B cell (primary cell): ENCODE data around the gene RBM38. TPM values are rescaled to one million over a fixed set of nuclear protein-coding genes. Genes with fewer than 3 reads are reported as not detected.
"Not testable (repeated sequence)": the region's sequence is repeated elsewhere in the genome, so short reads cannot be mapped to it uniquely, and the experiment has no call there.

Experiments
- ATAC-seq: fragments of 200-7000 bp; cut with Tn5 transposase; one replicate; pipeline ENCODE4 v1.10.0; 2021; ENCODE audit warnings: low read depth, mild to moderate bottlenecking, moderate number of reproducible peaks, moderate library complexity
- CTCF ChIA-PET: fragments of 350-600 bp; sonication (Branson Sonifier 250); formaldehyde crosslinking; loops from one replicate; lab custom pipeline; 2021; ENCODE audit warnings: antibody characterized with exemption, inconsistent platforms; lab: Charles Lee
- POLR2A ChIA-PET: fragments of 350-600 bp; sonication (Branson Sonifier 250); formaldehyde crosslinking; loops from one replicate; lab custom pipeline; 2021; ENCODE audit warnings: antibody characterized with exemption; lab: Charles Lee
- DNase-seq: peaks from one replicate; pipeline ENCODE4 v3.0.0; 2013
- H2AFZ ChIP-seq: 2 replicates; pipeline ENCODE4 v1.6.1; 2012; ENCODE audit warnings: mild to moderate bottlenecking, low read depth, low read length; ENCODE audit not compliant: insufficient read depth, poor library complexity, severe bottlenecking
- H3K27ac ChIP-seq, 2 donors: 1 replicate in 1 of 2; 2 replicates in 1 of 2; pipeline ENCODE4 v1.5.1; 2012 to 2013; ENCODE audit warnings: low read length in 2 of 2, mild to moderate bottlenecking in 2 of 2, moderate library complexity in 1 of 2
- H3K27me3 ChIP-seq, 4 experiments: fragments of 200-600 bp in 1 of 4; sonication (generic) in 1 of 4; replicated peaks in 1 of 4; 1 replicate in 2 of 4; 2 replicates in 2 of 4; pipeline versions ENCODE4 v1.6.1 to v1.7.0; 2013 to 2016; ENCODE audit warnings: low read length in 3 of 4, mild to moderate bottlenecking in 2 of 4, mixed read lengths in 1 of 4, moderate library complexity in 1 of 4; ENCODE audit not compliant: insufficient read depth in 4 of 4, control insufficient read depth in 3 of 4; ENCODE audit errors: control extremely low read depth in 1 of 4
- H3K36me3 ChIP-seq, 2 experiments: replicated peaks in 1 of 2; 1 replicate in 1 of 2; 2 replicates in 1 of 2; pipeline versions ENCODE4 v1.6.1 to v1.7.1; 2013; ENCODE audit warnings: low read length in 1 of 2; ENCODE audit not compliant: insufficient read depth in 2 of 2, control insufficient read depth in 1 of 2; ENCODE audit errors: control extremely low read depth in 1 of 2, extremely low read depth in 1 of 2
- H3K4me1 ChIP-seq, 2 donors: fragments of 200-600 bp in 1 of 2; sonication (generic) in 1 of 2; 1 replicate in 1 of 2; 2 replicates in 1 of 2; pipeline versions ENCODE4 v1.5.1 to v1.6.1; 2013 to 2017; ENCODE audit warnings: low read length in 2 of 2; ENCODE audit not compliant: control insufficient read depth in 2 of 2, insufficient read depth in 2 of 2
- H3K4me2 ChIP-seq: replicated peaks from 2 replicates; pipeline ENCODE3; 2012; ENCODE audit warnings: mild to moderate bottlenecking, low read depth, low read length; ENCODE audit not compliant: poor library complexity, severe bottlenecking
- H3K4me3 ChIP-seq, 5 experiments: fragments of 200-600 bp in 1 of 5; sonication (generic) in 1 of 5; 1 replicate in 3 of 5; 2 replicates in 2 of 5; pipeline versions ENCODE4 v1.5.1 to v1.7.0; 2011 to 2016; ENCODE audit warnings: low read length in 4 of 5, mild to moderate bottlenecking in 4 of 5, low read depth in 2 of 5, control low read depth in 1 of 5, moderate library complexity in 1 of 5; ENCODE audit not compliant: insufficient read depth in 1 of 5; ENCODE audit errors: control extremely low read depth in 1 of 5, extremely low read depth in 1 of 5
- H3K79me2 ChIP-seq: fragments of 200-600 bp; sonication (generic); one replicate; pipeline ENCODE4 v1.6.0; 2016; ENCODE audit warnings: low read length; ENCODE audit not compliant: control insufficient read depth, insufficient read depth
- H3K9ac ChIP-seq: fragments of 200-600 bp; sonication (generic); 2 replicates; pipeline ENCODE4 v1.6.1; 2017; ENCODE audit warnings: mild to moderate bottlenecking, low read length, moderate library complexity
- H3K9me3 ChIP-seq, 3 donors: one replicate each; pipeline versions ENCODE4 v1.6.1 to v1.7.1; 2013; ENCODE audit warnings: low read length in 2 of 3; ENCODE audit not compliant: control insufficient read depth in 2 of 3, insufficient read depth in 1 of 3; ENCODE audit errors: control extremely low read depth in 1 of 3
- H4K20me1 ChIP-seq: 2 replicates; pipeline ENCODE4 v1.6.0; 2012; ENCODE audit warnings: mild to moderate bottlenecking, low read length; ENCODE audit not compliant: insufficient read depth, control insufficient read depth, poor library complexity, severe bottlenecking
- H3K27ac Mint-ChIP-seq: one replicate; pipeline ENCODE4 v1.8.0; 2021; ENCODE audit warnings: mixed read lengths
- H3K27me3 Mint-ChIP-seq: one replicate; pipeline ENCODE4 v1.8.0; 2021; ENCODE audit warnings: mixed read lengths
- H3K4me1 Mint-ChIP-seq: one replicate; pipeline ENCODE4 v1.8.0; 2021; ENCODE audit warnings: mixed read lengths
- H3K4me3 Mint-ChIP-seq: one replicate; pipeline ENCODE4 v1.8.0; 2021; ENCODE audit warnings: mixed read lengths
- H3K9me3 Mint-ChIP-seq: one replicate; pipeline ENCODE4 v1.8.0; 2022; ENCODE audit warnings: mixed read lengths; ENCODE audit not compliant: insufficient read depth
- EZH2 ChIP-seq: IDR thresholded peaks from 2 replicates; pipeline ENCODE4 v1.6.1; 2012; ENCODE audit warnings: borderline replicate concordance, low read depth, mild to moderate bottlenecking, moderate library complexity, low read length; ENCODE audit not compliant: insufficient read depth, poor library complexity, severe bottlenecking
- WGBS: methylation state at CpG from one replicate; pipeline ENCODE4 v1.1.5; 2013; ENCODE audit warnings: missing lambda C conversion rate; ENCODE audit not compliant: insufficient coverage; 5-methylcytosine and 5-hydroxymethylcytosine counted together
- intact Hi-C: fragments of 100-400 bp; cut with micrococcal nuclease; formaldehyde crosslinking; loops from one replicate; pipeline ENCODE4 v1.10.0; 2022
- polyA plus RNA-seq: library from polyadenylated mRNA; depleted of rRNA; stranded (reverse); fragments of >200 nt; gene quantifications from 2 replicates; pipeline ENCODE4 v1.2.3, GENCODE V29; 2012
- total RNA-seq, 2 donors: library from RNA; stranded (reverse); fragments of 120-200 nt in 1 of 2; gene quantifications; 1 replicate in 1 of 2; 2 replicates in 1 of 2; pipeline versions ENCODE4 v1.2.3 to v1.2.4, GENCODE V29; 2013 to 2022
- TF ChIP-seq, protein P1 (sequence below): fragments of 200-600 bp; IDR thresholded peaks from one replicate; pipeline ENCODE4 v1.8.0; 2022; ENCODE audit warnings: antibody characterized with exemption, mild to moderate bottlenecking

RBM38 gene
- total and polyA plus RNA-seq, 2 donors (not counting 1 experiment from before 2014, with no cell fraction given): 198 to 225 TPM

GRCh38 chr20:57350081-57350710 lies 41.0 kb upstream of the RBM38 start:
- peak; percentile 30 for DNase-seq
- TF ChIP-seq, protein P1, sequence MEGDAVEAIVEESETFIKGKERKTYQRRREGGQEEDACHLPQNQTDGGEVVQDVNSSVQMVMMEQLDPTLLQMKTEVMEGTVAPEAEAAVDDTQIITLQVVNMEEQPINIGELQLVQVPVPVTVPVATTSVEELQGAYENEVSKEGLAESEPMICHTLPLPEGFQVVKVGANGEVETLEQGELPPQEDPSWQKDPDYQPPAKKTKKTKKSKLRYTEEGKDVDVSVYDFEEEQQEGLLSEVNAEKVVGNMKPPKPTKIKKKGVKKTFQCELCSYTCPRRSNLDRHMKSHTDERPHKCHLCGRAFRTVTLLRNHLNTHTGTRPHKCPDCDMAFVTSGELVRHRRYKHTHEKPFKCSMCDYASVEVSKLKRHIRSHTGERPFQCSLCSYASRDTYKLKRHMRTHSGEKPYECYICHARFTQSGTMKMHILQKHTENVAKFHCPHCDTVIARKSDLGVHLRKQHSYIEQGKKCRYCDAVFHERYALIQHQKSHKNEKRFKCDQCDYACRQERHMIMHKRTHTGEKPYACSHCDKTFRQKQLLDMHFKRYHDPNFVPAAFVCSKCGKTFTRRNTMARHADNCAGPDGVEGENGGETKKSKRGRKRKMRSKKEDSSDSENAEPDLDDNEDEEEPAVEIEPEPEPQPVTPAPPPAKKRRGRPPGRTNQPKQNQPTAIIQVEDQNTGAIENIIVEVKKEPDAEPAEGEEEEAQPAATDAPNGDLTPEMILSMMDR: no peak
- TF ChIP-seq EZH2: no peak
- H3K27ac Mint-ChIP-seq: peak overlapping the region; percentile 73
- Histone ChIP-seq H3K9ac (no peak overlapping the region), H3K9me3 (no peaks in the 10 kb centered on the region), H3K27me3 (no peaks in the 10 kb centered on the region), H3K27ac (no peak overlapping the region), H3K36me3 (peaks cover 8 to 26% of the 10 kb centered on the region in 2 experiments), H3K4me1 (peaks cover 9 to 18% of the 10 kb centered on the region in 2 donors), H3K4me3 (no peak overlapping the region), H4K20me1 (peaks cover 32% of the 10 kb centered on the region), H3K4me2 (peak overlapping the region; percentile 15), H3K79me2 (peaks cover 37% of the 10 kb centered on the region), H2AFZ (peak overlapping the region; percentile 52)
- peak overlapping the region; percentile 77 for H3K4me3 Mint-ChIP-seq
- H3K4me1 Mint-ChIP-seq: peaks cover 22% of the 10 kb centered on the region
- H3K9me3 Mint-ChIP-seq: no peaks in the 10 kb centered on the region
- POLR2A ChIA-PET: no interaction called here
- no peak for ATAC-seq
- intact Hi-C loops: loop anchor here (2.0 kb wide), 2 partner anchors 41 to 49 kb away; partner anchors contain the start of gene RBM38
- 81% methylated on average over 4 of the region's 16 CpGs for WGBS
- CTCF ChIA-PET: interaction anchor here (0.7 to 1.4 kb wide), 7 partner anchors 10 to 799 kb away, joined by 3 to 4 read pairs (median 3); no protein-coding TSS in a partner anchor
- H3K27me3 Mint-ChIP-seq: no peaks in the 10 kb centered on the region

DNA sequence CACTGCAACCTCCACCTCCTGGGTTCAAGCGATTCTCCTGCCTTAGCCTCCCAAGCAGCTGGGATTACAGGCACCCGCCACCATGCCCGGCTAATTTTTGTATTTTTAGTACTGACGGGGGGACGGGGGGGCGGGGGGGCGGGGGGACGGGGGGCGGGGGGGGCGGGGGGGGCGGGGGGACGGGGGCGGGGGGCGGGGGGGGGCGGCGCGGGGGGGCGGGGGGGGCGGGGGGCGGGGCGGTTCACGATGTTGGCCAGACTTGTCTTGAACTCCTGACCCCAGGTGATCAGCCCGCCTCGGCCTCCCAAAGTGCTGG lies 40.5 kb upstream of the RBM38 start:
- Histone ChIP-seq H2AFZ (peak overlapping the region; percentile 95), H4K20me1 (peaks cover 36% of the 10 kb centered on the region), H3K4me3 (peak overlapping the region; percentile 68 to 99 (median 89)), H3K36me3 (peaks cover 10 to 31% of the 10 kb centered on the region in 2 experiments), H3K79me2 (peaks cover 40% of the 10 kb centered on the region), H3K9ac (peak overlapping the region; percentile 85), H3K4me1 (peaks cover 9 to 18% of the 10 kb centered on the region in 2 donors), H3K4me2 (peak overlapping the region; percentile 70), H3K27ac (peak overlapping the region; percentile 58 to 81)
- DNase-seq, POLR2A ChIA-PET, H3K27me3 ChIP-seq, H3K9me3 Mint-ChIP-seq, H3K9me3 ChIP-seq, ATAC-seq, H3K27me3 Mint-ChIP-seq: not testable (repeated sequence)
- CTCF ChIA-PET: interaction anchor here (0.7 kb wide), 1 partner anchor 10 kb away, joined by 3 read pairs; no protein-coding TSS in a partner anchor
- Mint-ChIP-seq H3K4me3 (peak overlapping the region; percentile 92), H3K27ac (peak overlapping the region; percentile 92), H3K4me1 (peaks cover 22% of the 10 kb centered on the region)
- WGBS: 5% methylated on average over 5 of the region's 24 CpGs
- intact Hi-C loops: loop anchor here (2.0 kb wide), 2 partner anchors 40 to 48 kb away; partner anchors contain the start of gene RBM38
